A549 (cell line): ENCODE results near the gene C2orf80. TPM values are rescaled to one million over a fixed set of nuclear protein-coding genes. Genes with fewer than 3 reads are reported as not detected.

ENCODE experiments used
- ATAC-seq, 2 experiments: fragments of 200-7000 bp in 1 of 2; fragments of >200 bp in 1 of 2; cut with Nextera tagmentation in 1 of 2; cut with Tn5 transposase in 1 of 2; 3 replicates each; pipeline versions ENCODE4 v1.8.0 to v1.9.1; 2018 to 2020; ENCODE audit warnings: mild to moderate bottlenecking in 1 of 2, moderate library complexity in 1 of 2
- CTCF ChIA-PET: fragments of 300-600 bp; sonication (Branson Sonifier 250); formaldehyde crosslinking; extraction: SDS; loops from one replicate; lab custom pipeline; 2021; ENCODE audit warnings: antibody characterized with exemption, inconsistent platforms; lab: Yijun Ruan, JAX
- POLR2A ChIA-PET: fragments of 350-600 bp; formaldehyde crosslinking; extraction: SDS; loops from one replicate; lab custom pipeline; 2021; ENCODE audit warnings: antibody characterized with exemption, inconsistent platforms; lab: Yijun Ruan, JAX
- DNase-seq, 2 experiments: peaks; one replicate each; pipeline versions ENCODE4 v3.0.0 to v3.0.0-alpha.2; 2011 to 2016; ENCODE audit warnings: low read depth in 1 of 2, low spot score in 1 of 2
- FAIRE-seq: peaks from 2 replicates; lab custom pipeline; 2011; peaks lifted over from hg19 to GRCh38; lab: Jason Lieb, UNC
- H3K27ac ChIP-seq, 2 experiments: fragments of >200 bp; sonication (Bioruptor Twin); formaldehyde crosslinking; 3 replicates each; pipeline ENCODE4 v1.5.1; 2016 to 2017
- H3K4me1 ChIP-seq: fragments of >200 bp; sonication (Bioruptor Twin); formaldehyde crosslinking; 3 replicates; pipeline ENCODE4 v1.6.1; 2016
- H3K4me2 ChIP-seq: fragments of >200 bp; sonication (Bioruptor Twin); formaldehyde crosslinking; 3 replicates; pipeline ENCODE4 v1.6.1; 2016
- H3K4me3 ChIP-seq: fragments of >200 bp; sonication (Bioruptor Twin); formaldehyde crosslinking; 3 replicates; pipeline ENCODE4 v1.5.1; 2016
- H3K9me3 ChIP-seq: fragments of >200 bp; sonication (Bioruptor Twin); formaldehyde crosslinking; 3 replicates; pipeline ENCODE4 v1.6.1; 2016
- BCL3 ChIP-seq: fragments of >200 bp; sonication (Bioruptor Twin); formaldehyde crosslinking; IDR thresholded peaks from 3 replicates; pipeline ENCODE4 v1.6.1; 2016
- CHD4 ChIP-seq: fragments of 200-600 bp; sonication (generic); IDR thresholded peaks from 2 replicates; pipeline ENCODE4 v1.6.1; 2016; ENCODE audit warnings: antibody characterized with exemption, mild to moderate bottlenecking, borderline replicate concordance
- ESRRA ChIP-seq: fragments of 150-350 bp; IDR thresholded peaks from 2 replicates; pipeline ENCODE4 v1.6.1; 2014; ENCODE audit warnings: mild to moderate bottlenecking, low read length, borderline replicate concordance
- FOSL2 ChIP-seq, 2 experiments: fragments of 450-650 bp in 1 of 2; fragments of >200 bp in 1 of 2; sonication (Bioruptor Twin) in 1 of 2; formaldehyde crosslinking; IDR thresholded peaks; 2 replicates each; pipeline versions ENCODE4 v1.5.0 to v1.6.1; 2016 to 2020; ENCODE audit warnings: mild to moderate bottlenecking in 1 of 2, moderate library complexity in 1 of 2
- HDAC2 ChIP-seq: fragments of 200-600 bp; sonication (generic); IDR thresholded peaks from 2 replicates; pipeline ENCODE4 v1.6.1; 2016
- HES2 ChIP-seq: fragments of >200 bp; sonication (Bioruptor Twin); formaldehyde crosslinking; IDR thresholded peaks from 2 replicates; pipeline ENCODE4 v1.6.1; 2016
- HMGXB4 ChIP-seq: fragments of 250-450 bp; sonication (Bioruptor Pico); IDR thresholded peaks from 2 replicates; pipeline ENCODE4 v1.5.0; 2021; ENCODE audit warnings: mild to moderate bottlenecking, moderate library complexity, borderline replicate concordance
- HOXB13 ChIP-seq: fragments of 250-450 bp; sonication (Bioruptor Pico); IDR thresholded peaks from 2 replicates; pipeline ENCODE4 v1.5.0; 2020; ENCODE audit warnings: low read depth, mild to moderate bottlenecking, moderate library complexity
- MAFK ChIP-seq: fragments of 450-650 bp; IDR thresholded peaks from 2 replicates; pipeline ENCODE4 v1.6.1; 2014; ENCODE audit not compliant: partially characterized antibody
- PHF8 ChIP-seq: fragments of 200-600 bp; sonication (generic); IDR thresholded peaks from 2 replicates; pipeline ENCODE4 v1.6.1; 2016; ENCODE audit warnings: low read depth, mild to moderate bottlenecking, antibody characterized with exemption, moderate library complexity, borderline replicate concordance
- RARB ChIP-seq: fragments of 250-450 bp; sonication (Bioruptor Pico); IDR thresholded peaks from 2 replicates; pipeline ENCODE4 v1.8.0; 2021; ENCODE audit warnings: mild to moderate bottlenecking, moderate library complexity
- REST ChIP-seq: fragments of 200-600 bp; sonication (generic); IDR thresholded peaks from 2 replicates; pipeline ENCODE4 v1.6.1; 2016; ENCODE audit warnings: antibody characterized with exemption, mild to moderate bottlenecking, moderate library complexity
- TFCP2L1 ChIP-seq: fragments of 250-450 bp; sonication (Bioruptor Pico); IDR thresholded peaks from 2 replicates; pipeline ENCODE4 v1.5.0; 2021; ENCODE audit warnings: mild to moderate bottlenecking
- TP53 ChIP-seq: fragments of 250-450 bp; sonication (Bioruptor Pico); IDR thresholded peaks from 2 replicates; pipeline ENCODE4 v1.5.0; 2021; ENCODE audit warnings: mild to moderate bottlenecking, moderate library complexity
- USF2 ChIP-seq: fragments of 450-650 bp; IDR thresholded peaks from 2 replicates; pipeline ENCODE4 v1.6.1; 2014; ENCODE audit warnings: antibody characterized with exemption
- ZC3H11A ChIP-seq: fragments of 450-650 bp; IDR thresholded peaks from 2 replicates; pipeline ENCODE4 v1.6.1; 2014; ENCODE audit warnings: antibody characterized with exemption, mild to moderate bottlenecking
- WGBS: methylation state at CpG from one replicate; pipeline ENCODE4 v1.1.6; 2017; ENCODE audit errors: missing lambda C conversion rate; 5-methylcytosine and 5-hydroxymethylcytosine counted together
- polyA plus RNA-seq, 4 experiments: library from polyadenylated mRNA; depleted of rRNA in 3 of 4; stranded (reverse); fragments of >200 nt; fragmentation: RNase III in 1 of 4; extraction: RNeasy Plus Mini Kit Qiagen cat#74134 plus additional on column Dnase treatment in 1 of 4; gene quantifications; 2 replicates in 3 of 4; 3 replicates in 1 of 4; pipeline ENCODE4 v1.2.3, GENCODE V29; 2011 to 2017

The C2orf80 gene
- polyA plus RNA-seq, 2 of the 4 experiments (the other 2 are of a cell fraction): not detected

GRCh38 chr2:208164951-208165755, 24.7 kb downstream of the C2orf80 start:
- CTCF ChIA-PET: interaction anchor here (0.8 to 2.1 kb wide), 2 partner anchors 10 to 63 kb away, joined by 3 to 11 read pairs; no protein-coding TSS in a partner anchor
- WGBS: 45% methylated on average over 2 of the region's 2 CpGs

GRCh38 chr2:208163489-208163888, 26.3 kb downstream of the C2orf80 start, which contains the start of gene CRYGA:
TSS of gene CRYGA (minus strand) at chr2:208163589. CDS start at chr2:208163556, 33 bp downstream.
- no peak for TF ChIP-seq TFCP2L1 (CRISPR knock-in tag)
- no peak for TF ChIP-seq TP53 (CRISPR knock-in tag)
- no peak for TF ChIP-seq USF2
- no peak for TF ChIP-seq FOSL2 (IDR thresholded peaks at IDR 0.05)
- TF ChIP-seq FOSL2 (CRISPR knock-in tag; IDR thresholded peaks at IDR 0.05): no peak
- TF ChIP-seq HMGXB4 (CRISPR knock-in tag): no peak
- no peak for TF ChIP-seq HOXB13 (CRISPR knock-in tag)
- no peak for TF ChIP-seq HDAC2
- no peak within 1 kb of the TSS for H3K4me2 ChIP-seq
- 40% methylated on average over 2 of the region's 2 CpGs for WGBS
- no peaks in the 10 kb centered on the region for H3K4me1 ChIP-seq
- H3K27ac ChIP-seq: no peak within 1 kb of the TSS
- ChIA-PET POLR2A (no interaction called here), CTCF (interaction anchor here (2.1 kb wide), 1 partner anchor 12 kb away, joined by 11 read pairs; no protein-coding TSS in a partner anchor)
- no peak within 1 kb of the TSS for H3K4me3 ChIP-seq
- H3K9me3 ChIP-seq: no peaks in the 10 kb centered on the region
- FAIRE-seq: no peak
- DNase-seq: no peak
- no peak for ATAC-seq

More at GRCh38 chr2:208164951-208165755, 24.7 kb downstream of the C2orf80 start:
- Histone ChIP-seq H3K4me3 (no peak overlapping the region), H3K4me1 (no peaks in the 10 kb centered on the region), H3K4me2 (no peak overlapping the region), H3K9me3 (no peaks in the 10 kb centered on the region), H3K27ac (no peak overlapping the region)
- FAIRE-seq: no peak
- ATAC-seq: no peak; a peak in 1 of 6 replicates
- TF ChIP-seq HDAC2 (no peak), MAFK (peak; percentile 71)
- POLR2A ChIA-PET: no interaction called here
- no peak for DNase-seq

- ATAC-seq: no peak
- 0 out of 3 replicates have a peak, but pooled peaks cover 2% of the 10 kb centered on the region for H3K9me3 ChIP-seq
- CTCF ChIA-PET: interaction anchor here (1.5 to 2.0 kb wide), 3 partner anchors 13 to 55 kb away, joined by 4 to 8 read pairs (median 4); no protein-coding TSS in a partner anchor
- POLR2A ChIA-PET: no interaction called here
- H3K27ac ChIP-seq: no peak overlapping the region
- no peaks in the 10 kb centered on the region for H3K4me1 ChIP-seq
- FAIRE-seq: no peak
- no peak overlapping the region for H3K4me3 ChIP-seq
- TF ChIP-seq BCL3: no peak
- TF ChIP-seq RARB (CRISPR knock-in tag): no peak
- TF ChIP-seq REST: no peak
- TF ChIP-seq CHD4: no peak
- TF ChIP-seq ESRRA: no peak
- no peak for TF ChIP-seq ZC3H11A
- TF ChIP-seq PHF8: no peak
- no peak for TF ChIP-seq HES2
- DNase-seq: no peak
- no peak overlapping the region for H3K4me2 ChIP-seq
- 18% methylated on average over 2 of the region's 2 CpGs for WGBS
Observed at GRCh38 chr2:208156439-208156838, 33.4 kb downstream of the C2orf80 start.
